Calu3 (cell line): ENCODE measurements around the gene SDHAF1. TPM values are rescaled to one million over a fixed set of nuclear protein-coding genes. Genes with fewer than 3 reads are reported as not detected.

Source experiments
- BruUV-seq: library from RNA; stranded (reverse); fragments of 400-500 nt; replicated peaks from 2 replicates; lab custom pipeline; 2021; lab: Mats Ljungman, UMichigan
- CTCF ChIA-PET: fragments of 300-600 bp; sonication (Branson Sonifier 250); formaldehyde crosslinking; loops from one replicate; lab custom pipeline; 2022; ENCODE audit warnings: antibody characterized with exemption; lab: Charles Lee
- DNase-seq: peaks from one replicate; pipeline ENCODE4 v3.0.0; 2022
- H3K27ac Mint-ChIP-seq: one replicate; pipeline ENCODE4 v1.8.0; 2022; ENCODE audit warnings: mixed read lengths; ENCODE audit not compliant: unreplicated experiment
- H3K27me3 Mint-ChIP-seq: one replicate; pipeline ENCODE4 v1.8.0; 2022; ENCODE audit warnings: mixed read lengths; ENCODE audit not compliant: unreplicated experiment
- H3K36me3 Mint-ChIP-seq: one replicate; pipeline ENCODE4 v1.8.0; 2022; ENCODE audit warnings: mild to moderate bottlenecking, moderate library complexity, mixed read lengths; ENCODE audit not compliant: insufficient read depth, unreplicated experiment
- H3K4me1 Mint-ChIP-seq: one replicate; pipeline ENCODE4 v1.8.0; 2022; ENCODE audit warnings: mild to moderate bottlenecking, low read depth, mixed read lengths; ENCODE audit not compliant: unreplicated experiment
- H3K4me3 Mint-ChIP-seq: one replicate; pipeline ENCODE4 v1.8.0; 2022; ENCODE audit warnings: mild to moderate bottlenecking, low read depth, moderate library complexity, mixed read lengths; ENCODE audit not compliant: unreplicated experiment
- H3K9me3 Mint-ChIP-seq: one replicate; pipeline ENCODE4 v1.8.0; 2022; ENCODE audit warnings: low read depth, mixed read lengths; ENCODE audit not compliant: unreplicated experiment
- CTCF ChIP-seq: fragments of 200-600 bp; IDR thresholded peaks from one replicate; pipeline ENCODE4 v1.8.0; 2022; ENCODE audit warnings: antibody characterized with exemption; ENCODE audit not compliant: unreplicated experiment
- intact Hi-C: fragments of 100-400 bp; cut with micrococcal nuclease; formaldehyde crosslinking; loops from one replicate; pipeline ENCODE4 v1.10.0; 2022; ENCODE audit not compliant: unreplicated experiment
- total RNA-seq: library from RNA; stranded (reverse); gene quantifications from 2 replicates; pipeline ENCODE4 v1.2.3, GENCODE V29; 2022

SDHAF1 gene
- total RNA-seq, 1 experiment from 2014 or later: 16.9 TPM

- CTCF ChIA-PET: interaction anchor here (0.6 kb wide), 1 partner anchor 185 kb away, joined by 3 read pairs; no protein-coding TSS in a partner anchor
- no peaks in the 10 kb centered on the region for H3K4me1 Mint-ChIP-seq
- BruUV-seq: no TSS peak
- H3K4me3 Mint-ChIP-seq: no peak overlapping the region
- TF ChIP-seq CTCF: no peak
- H3K9me3 Mint-ChIP-seq: peaks cover 4% of the 10 kb centered on the region
- no peak overlapping the region for H3K27ac Mint-ChIP-seq
- H3K36me3 Mint-ChIP-seq: peaks cover 5% of the 10 kb centered on the region
- H3K27me3 Mint-ChIP-seq: peaks cover 64% of the 10 kb centered on the region
- DNase-seq: no peak
- intact Hi-C loops: no loop called here
Observed at GRCh38 chr19:35988824-35989223, 6.2 kb upstream of the SDHAF1 start.

- Mint-ChIP-seq H3K4me1 (no peaks in the 10 kb centered on the region), H3K4me3 (no peak overlapping the region), H3K27ac (no peak overlapping the region), H3K9me3 (peaks cover 4% of the 10 kb centered on the region), H3K27me3 (peaks cover 51% of the 10 kb centered on the region), H3K36me3 (peaks cover 15% of the 10 kb centered on the region)
- no TSS peak for BruUV-seq
- no peak for TF ChIP-seq CTCF
- CTCF ChIA-PET: interaction anchor here (0.6 kb wide), 1 partner anchor 46 kb away, joined by 3 read pairs; no protein-coding TSS in a partner anchor
- intact Hi-C loops: no loop called here
- DNase-seq: no peak
Observed at GRCh38 chr19:35990156-35990555, 4.8 kb upstream of the SDHAF1 start.

GRCh38 chr19:35990771-35991730, 3.9 kb upstream of the SDHAF1 start:
- peaks cover 2% of the 10 kb centered on the region for H3K9me3 Mint-ChIP-seq
- peaks cover 4% of the 10 kb centered on the region for H3K4me1 Mint-ChIP-seq
- no peak overlapping the region for H3K27ac Mint-ChIP-seq
- no peak for DNase-seq
- no peak overlapping the region for H3K4me3 Mint-ChIP-seq
- H3K36me3 Mint-ChIP-seq: peaks cover 24% of the 10 kb centered on the region
- H3K27me3 Mint-ChIP-seq: peaks cover 42% of the 10 kb centered on the region
- no peak for TF ChIP-seq CTCF
- intact Hi-C loops: no loop called here
- no TSS peak for BruUV-seq
- CTCF ChIA-PET: interaction anchor here (0.6 to 1.1 kb wide), 5 partner anchors 16 to 223 kb away, joined by 3 to 6 read pairs (median 5); partner anchors contain the start of genes ALKBH6 and ZNF565

GRCh38 chr19:35991731-35992450, 3.1 kb upstream of the SDHAF1 start:
- Mint-ChIP-seq H3K36me3 (peaks cover 31% of the 10 kb centered on the region), H3K4me3 (no peak overlapping the region), H3K4me1 (peaks cover 13% of the 10 kb centered on the region), H3K27ac (no peak overlapping the region), H3K9me3 (peaks cover 2% of the 10 kb centered on the region), H3K27me3 (peaks cover 33% of the 10 kb centered on the region)
- intact Hi-C loops: no loop called here
- no TSS peak for BruUV-seq
- no peak for TF ChIP-seq CTCF
- CTCF ChIA-PET: interaction anchor here (0.6 to 1.0 kb wide), 4 partner anchors 16 to 112 kb away, joined by 3 to 5 read pairs (median 4); partner anchors contain the start of gene ALKBH6
- no peak for DNase-seq
